Measurements from ENCODE around the gene CSF2RB. TPM values are rescaled to one million over a fixed set of nuclear protein-coding genes. Genes with fewer than 3 reads are reported as not detected.

CSF2RB gene
- under 1 TPM; 0.41 to 0.60 TPM for total RNA-seq
- polyA plus RNA-seq, result not detected
- 0 to 0.17 (median 0.03) reads per million in 6 experiments for total RNA-seq

- Mint-ChIP-seq H3K4me3 (peak within 1 kb of the TSS in 2 of 10 donors; percentile 52 to 84), H3K4me1 (peaks cover 0 to 16% (median under 1%) of the 10 kb centered on the region in 4 donors), H3K27me3 (peaks cover 11 to 58% (median 25%) of the 10 kb centered on the region in 5 donors), H3K9me3 (no peaks in the 10 kb centered on the region), H3K27ac (peak within 1 kb of the TSS in 2 of 10 donors; percentile 42 to 68), H3K36me3 (no peaks in the 10 kb centered on the region)
- ATAC-seq, result no peak
- no peak for DNase-seq
- POLR2A ChIA-PET, result no interaction called here
Measured at GRCh38 chr22:36913427-36914389, at the start of gene CSF2RB. Gene CSF2RB (plus strand): TSS chr22:36913628. CDS start chr22:36922208, 8,580 bp downstream.

GRCh38 chr22:36863979-36864378 is 49.4 kb upstream of the CSF2RB start:
- POLR2A ChIA-PET, result no interaction called here
- H3K4me1 Mint-ChIP-seq, result peaks cover 1 to 30% (median 4%) of the 10 kb centered on the region in 4 donors
- H3K27me3 Mint-ChIP-seq, result peaks cover 0 to 16% (median 0%) of the 10 kb centered on the region in 5 donors
- DNase-seq, result no peak
- H3K36me3 Mint-ChIP-seq, result no peaks in the 10 kb centered on the region
- peaks cover 0 to 2% (median 0%) of the 10 kb centered on the region in 9 donors for H3K9me3 Mint-ChIP-seq
- no peak overlapping the region for H3K4me3 Mint-ChIP-seq
- no peak for ATAC-seq
- H3K27ac Mint-ChIP-seq, result no peak overlapping the region

GRCh38 chr22:36864454-36865215 is 48.8 kb upstream of the CSF2RB start:
- H3K27ac Mint-ChIP-seq, result peak overlapping the region in 1 of 10 donors; percentile 28
- no peak overlapping the region for H3K4me3 Mint-ChIP-seq
- ATAC-seq (no peak), DNase-seq (no peak)
- H3K9me3 Mint-ChIP-seq, result peaks cover 0 to 2% (median 0%) of the 10 kb centered on the region in 9 donors
- peaks cover 1 to 30% (median 4%) of the 10 kb centered on the region in 4 donors for H3K4me1 Mint-ChIP-seq
- peaks cover 0 to 16% (median 0%) of the 10 kb centered on the region in 5 donors for H3K27me3 Mint-ChIP-seq
- POLR2A ChIA-PET, result no interaction called here
- H3K36me3 Mint-ChIP-seq, result no peaks in the 10 kb centered on the region

DNA sequence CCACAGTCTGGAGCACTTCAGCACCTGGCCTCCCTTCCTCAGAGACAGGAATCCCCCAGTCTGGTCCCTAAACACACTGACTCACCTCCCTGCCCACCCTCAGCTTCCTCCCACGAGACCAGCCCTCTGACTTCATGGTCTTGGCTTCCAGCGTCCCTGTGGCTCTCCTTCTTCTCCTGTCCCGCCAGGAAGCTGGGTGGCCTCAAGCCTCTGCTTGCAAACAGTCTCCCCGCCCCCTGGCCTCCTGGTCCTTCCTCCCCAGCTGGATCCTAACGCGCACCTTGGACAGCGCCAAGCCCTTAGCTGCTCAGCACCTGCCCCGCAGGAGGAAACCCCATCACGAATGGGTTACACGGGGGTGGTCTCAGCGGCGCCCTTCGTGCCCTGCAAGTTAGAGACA is 48.1 kb upstream of the CSF2RB start:
- DNase-seq, result no peak
- POLR2A ChIA-PET, result no interaction called here
- Mint-ChIP-seq H3K27me3 (peaks cover 0 to 16% (median 0%) of the 10 kb centered on the region in 5 donors), H3K9me3 (peaks cover 0 to 2% (median 0%) of the 10 kb centered on the region in 9 donors), H3K4me1 (peaks cover 1 to 24% (median 3%) of the 10 kb centered on the region in 4 donors), H3K4me3 (no peak overlapping the region), H3K36me3 (no peaks in the 10 kb centered on the region), H3K27ac (peak overlapping the region in 1 of 10 donors; percentile 28)
- no peak for ATAC-seq

DNA sequence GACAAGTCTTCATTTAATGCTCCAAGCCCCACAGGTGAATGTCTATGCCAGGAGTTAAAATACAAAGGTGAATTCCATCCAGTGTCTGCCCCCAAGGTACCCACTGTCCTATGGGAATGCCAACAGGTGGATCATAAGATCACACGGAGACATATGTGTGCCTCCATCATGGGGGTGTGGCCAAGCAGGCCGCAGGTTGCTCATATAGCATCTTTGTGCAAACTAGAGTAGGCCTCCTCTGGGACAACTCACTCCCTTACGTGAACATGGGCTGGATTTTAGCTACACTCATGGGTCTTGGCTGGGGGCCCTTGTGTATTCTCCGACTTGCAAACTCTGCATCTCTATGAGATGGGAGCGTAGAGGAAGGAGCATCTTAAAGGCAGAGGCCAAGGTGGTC is 45.7 kb upstream of the CSF2RB start:
- no peak for DNase-seq
- POLR2A ChIA-PET, result no interaction called here
- H3K9me3 Mint-ChIP-seq, result peaks cover 0 to 2% (median 0%) of the 10 kb centered on the region in 9 donors
- ATAC-seq, result no peak
- H3K36me3 Mint-ChIP-seq, result no peaks in the 10 kb centered on the region
- no peak overlapping the region for H3K4me3 Mint-ChIP-seq
- H3K4me1 Mint-ChIP-seq, result peaks cover 0 to 3% (median under 1%) of the 10 kb centered on the region in 4 donors
- H3K27me3 Mint-ChIP-seq, result peaks cover 0 to 16% (median 0%) of the 10 kb centered on the region in 5 donors
- no peak overlapping the region for H3K27ac Mint-ChIP-seq

DNA sequence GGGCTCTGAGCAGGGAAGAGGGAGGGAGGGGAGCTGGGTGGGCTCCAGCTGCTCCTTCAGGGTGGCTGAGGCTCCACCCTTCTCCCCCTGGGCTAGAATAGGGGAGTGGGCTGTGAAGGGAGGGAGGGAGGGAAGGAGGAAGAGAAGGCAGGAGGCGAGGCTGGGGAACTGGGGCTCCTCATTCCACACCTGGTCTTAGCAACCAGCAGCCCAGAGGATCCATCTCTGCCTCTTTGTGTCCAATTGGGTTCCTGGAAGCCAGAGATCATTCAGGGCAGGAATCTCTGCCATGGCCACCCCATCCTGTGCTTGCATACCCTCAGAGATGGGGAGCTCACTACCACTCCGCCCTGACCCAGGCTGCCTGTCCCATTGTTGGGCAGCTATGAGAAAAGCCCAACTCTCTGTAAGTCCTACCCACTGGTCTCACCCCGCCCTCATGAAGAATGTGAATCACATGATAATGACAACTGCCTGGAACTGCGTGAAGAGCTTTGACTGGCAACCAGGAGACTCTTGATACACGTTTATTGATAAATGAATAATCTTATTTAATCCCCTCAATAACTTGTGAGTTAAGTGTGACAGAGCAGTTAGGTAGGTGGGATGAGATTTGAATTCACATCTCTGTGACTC is 44.8 kb upstream of the CSF2RB start:
- H3K9me3 Mint-ChIP-seq, result peaks cover 0 to 2% (median 0%) of the 10 kb centered on the region in 9 donors
- H3K36me3 Mint-ChIP-seq, result no peaks in the 10 kb centered on the region
- no peak overlapping the region for H3K27ac Mint-ChIP-seq
- POLR2A ChIA-PET, result no interaction called here
- H3K27me3 Mint-ChIP-seq, result peaks cover 0 to 16% (median 0%) of the 10 kb centered on the region in 5 donors
- DNase-seq, result no peak
- no peak for ATAC-seq
- peaks cover 0 to 5% (median under 1%) of the 10 kb centered on the region in 4 donors for H3K4me1 Mint-ChIP-seq
- no peak overlapping the region for H3K4me3 Mint-ChIP-seq

GRCh38 chr22:36870250-36870649 is 43.2 kb upstream of the CSF2RB start:
- DNase-seq (no peak), ATAC-seq (no peak)
- Mint-ChIP-seq H3K27ac (no peak overlapping the region), H3K36me3 (no peaks in the 10 kb centered on the region), H3K27me3 (peaks cover 0 to 16% (median 0%) of the 10 kb centered on the region in 5 donors), H3K4me3 (no peak overlapping the region), H3K9me3 (no peaks in the 10 kb centered on the region), H3K4me1 (peaks cover 0 to 7% (median under 1%) of the 10 kb centered on the region in 4 donors)
- POLR2A ChIA-PET, result no interaction called here

DNA sequence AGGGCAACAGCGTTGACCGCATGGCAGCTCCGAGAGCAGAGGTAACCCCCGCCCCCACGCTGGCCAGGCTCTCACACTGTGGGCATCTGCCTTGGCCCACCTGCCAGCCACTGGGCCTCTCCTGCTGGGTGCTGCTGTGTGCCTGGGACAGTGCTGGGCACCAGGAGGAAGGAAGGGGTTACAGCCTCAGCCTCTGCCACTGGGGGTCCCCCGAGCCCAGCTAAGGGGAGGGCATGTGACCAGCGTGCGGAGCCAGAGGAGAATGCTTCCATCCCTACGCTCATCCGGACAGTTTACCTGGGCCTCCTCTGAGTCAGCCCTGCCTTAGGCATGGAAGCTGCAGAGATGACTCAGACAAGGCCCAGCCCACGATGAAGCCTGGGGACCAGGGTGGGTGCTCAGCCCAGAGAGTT is 41.8 kb upstream of the CSF2RB start:
- peaks cover 0 to 13% (median 7%) of the 10 kb centered on the region in 5 donors for H3K27me3 Mint-ChIP-seq
- POLR2A ChIA-PET, result no interaction called here
- H3K4me3 Mint-ChIP-seq, result no peak overlapping the region
- no peaks in the 10 kb centered on the region for H3K9me3 Mint-ChIP-seq
- DNase-seq, result peak in 1 of 10 donors; percentile 7
- peaks cover 0 to 7% (median under 1%) of the 10 kb centered on the region in 4 donors for H3K4me1 Mint-ChIP-seq
- H3K27ac Mint-ChIP-seq, result no peak overlapping the region
- H3K36me3 Mint-ChIP-seq, result no peaks in the 10 kb centered on the region
- no peak for ATAC-seq

DNA sequence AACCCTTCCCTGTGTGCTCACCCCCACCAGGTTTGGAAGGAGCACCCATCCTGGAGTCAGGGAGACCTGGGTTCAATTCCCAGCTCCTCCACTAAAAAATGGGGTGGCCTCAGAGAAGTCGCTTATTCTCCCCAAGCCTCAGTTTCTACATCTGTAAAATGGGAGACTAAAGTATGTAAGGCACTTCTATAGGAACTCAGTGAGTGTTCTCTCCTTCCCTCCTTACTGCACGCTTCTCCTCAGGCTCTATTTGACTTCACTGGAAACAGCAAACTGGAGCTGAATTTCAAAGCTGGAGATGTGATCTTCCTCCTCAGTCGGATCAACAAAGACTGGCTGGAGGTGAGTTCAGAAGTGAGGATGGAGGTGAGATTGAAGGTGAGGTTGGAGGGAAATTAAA is 41.3 kb upstream of the CSF2RB start:
- Mint-ChIP-seq H3K36me3 (no peaks in the 10 kb centered on the region), H3K27ac (no peak overlapping the region), H3K4me3 (no peak overlapping the region), H3K27me3 (peaks cover 0 to 15% (median 11%) of the 10 kb centered on the region in 5 donors), H3K9me3 (no peaks in the 10 kb centered on the region), H3K4me1 (peaks cover 0 to 7% (median 0%) of the 10 kb centered on the region in 4 donors)
- POLR2A ChIA-PET, result no interaction called here
- DNase-seq (no peak), ATAC-seq (no peak)

DNA sequence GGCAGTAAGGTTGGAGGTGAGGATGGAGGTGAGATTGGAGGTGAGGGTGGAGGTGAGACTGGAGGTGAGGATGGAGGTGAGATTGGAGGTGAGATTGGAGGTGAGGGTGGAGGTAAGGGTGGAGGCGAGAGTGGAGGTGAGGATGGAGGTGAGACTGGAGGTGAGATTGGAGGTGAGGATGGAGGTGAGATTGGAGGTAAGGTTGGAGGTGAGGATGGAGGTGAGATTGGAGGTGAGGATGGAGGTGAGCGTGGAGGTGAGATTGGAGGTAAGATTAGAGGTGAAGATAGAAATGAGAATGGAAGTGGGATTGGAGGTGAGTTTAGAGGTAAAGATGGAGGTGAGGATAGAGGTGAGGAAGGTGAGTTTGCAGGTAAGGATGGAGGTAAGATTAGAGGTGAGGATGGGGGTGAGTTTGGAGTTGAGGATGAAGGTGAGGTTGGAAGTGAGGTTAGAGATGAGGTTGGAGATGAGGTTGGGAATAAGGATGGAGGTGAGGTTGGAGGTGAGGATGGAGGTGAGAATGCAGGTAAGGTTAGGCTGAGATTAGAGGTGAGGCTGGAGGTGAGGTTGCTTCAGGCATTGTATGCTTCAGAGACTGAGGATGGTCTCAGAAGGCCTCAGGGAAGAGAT is 40.4 kb upstream of the CSF2RB start:
- H3K27ac Mint-ChIP-seq, result peak overlapping the region in 4 of 10 donors; percentile 11 to 77 (median 38)
- DNase-seq (no peak), ATAC-seq (no peak)
- H3K4me1 Mint-ChIP-seq, result peaks cover 0 to 7% (median 0%) of the 10 kb centered on the region in 4 donors
- POLR2A ChIA-PET, result no interaction called here
- H3K9me3 Mint-ChIP-seq, result no peaks in the 10 kb centered on the region
- peaks cover 0 to 20% (median 12%) of the 10 kb centered on the region in 5 donors for H3K27me3 Mint-ChIP-seq
- H3K36me3 Mint-ChIP-seq, result no peaks in the 10 kb centered on the region
- H3K4me3 Mint-ChIP-seq, result no peak overlapping the region

DNA sequence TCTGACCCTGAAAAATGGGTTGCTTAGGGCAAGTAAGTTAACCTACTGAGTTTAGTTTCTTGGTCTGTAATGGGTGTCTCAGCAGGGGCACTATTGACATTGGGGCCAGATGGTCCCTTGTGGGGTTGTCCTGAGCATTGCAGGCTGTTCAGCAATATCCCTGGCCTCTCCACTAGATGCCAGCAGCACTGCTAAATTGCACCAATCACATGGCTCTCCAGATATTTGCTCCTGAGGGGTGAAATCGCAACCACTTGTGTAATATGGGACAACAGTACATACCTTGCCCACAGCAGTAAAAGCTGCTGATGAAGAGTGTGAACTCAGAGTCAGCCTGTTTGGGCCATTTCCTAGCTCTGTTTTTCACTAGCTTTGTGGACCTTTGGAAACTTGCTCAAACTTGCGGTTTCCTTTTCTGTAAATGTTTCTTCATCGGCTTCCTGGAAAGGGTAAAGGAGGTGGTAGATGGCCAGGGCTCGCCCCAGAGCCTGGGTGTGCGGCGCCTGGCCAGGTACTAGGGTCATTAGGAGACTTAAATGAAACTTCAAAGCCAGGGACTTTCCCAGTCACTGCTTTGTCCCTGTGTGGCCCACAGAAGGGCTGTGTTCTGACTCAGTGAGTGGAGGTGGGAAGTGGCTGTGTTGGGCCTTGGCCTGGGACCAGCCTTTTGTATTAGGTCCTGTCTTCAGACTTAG is 39.7 kb upstream of the CSF2RB start:
- POLR2A ChIA-PET, result no interaction called here
- ATAC-seq, result no peak
- Mint-ChIP-seq H3K4me3 (no peak overlapping the region), H3K4me1 (peaks cover 0 to 7% (median 0%) of the 10 kb centered on the region in 4 donors), H3K36me3 (no peaks in the 10 kb centered on the region), H3K9me3 (no peaks in the 10 kb centered on the region), H3K27ac (peak overlapping the region in 4 of 10 donors; percentile 60 to 77 (median 62)), H3K27me3 (peaks cover 0 to 20% (median 12%) of the 10 kb centered on the region in 5 donors)
- no peak for DNase-seq
